ENCODE data around the gene ZSCAN29. TPM values are rescaled to one million over a fixed set of nuclear protein-coding genes. Genes with fewer than 3 reads are reported as not detected.

The ZSCAN29 gene
- total and polyA plus RNA-seq, 2 of the 13 experiments (the other 11 are each of a cell fraction or from before 2014, with no cell fraction given), result 8.3 to 27.4 TPM

DNA sequence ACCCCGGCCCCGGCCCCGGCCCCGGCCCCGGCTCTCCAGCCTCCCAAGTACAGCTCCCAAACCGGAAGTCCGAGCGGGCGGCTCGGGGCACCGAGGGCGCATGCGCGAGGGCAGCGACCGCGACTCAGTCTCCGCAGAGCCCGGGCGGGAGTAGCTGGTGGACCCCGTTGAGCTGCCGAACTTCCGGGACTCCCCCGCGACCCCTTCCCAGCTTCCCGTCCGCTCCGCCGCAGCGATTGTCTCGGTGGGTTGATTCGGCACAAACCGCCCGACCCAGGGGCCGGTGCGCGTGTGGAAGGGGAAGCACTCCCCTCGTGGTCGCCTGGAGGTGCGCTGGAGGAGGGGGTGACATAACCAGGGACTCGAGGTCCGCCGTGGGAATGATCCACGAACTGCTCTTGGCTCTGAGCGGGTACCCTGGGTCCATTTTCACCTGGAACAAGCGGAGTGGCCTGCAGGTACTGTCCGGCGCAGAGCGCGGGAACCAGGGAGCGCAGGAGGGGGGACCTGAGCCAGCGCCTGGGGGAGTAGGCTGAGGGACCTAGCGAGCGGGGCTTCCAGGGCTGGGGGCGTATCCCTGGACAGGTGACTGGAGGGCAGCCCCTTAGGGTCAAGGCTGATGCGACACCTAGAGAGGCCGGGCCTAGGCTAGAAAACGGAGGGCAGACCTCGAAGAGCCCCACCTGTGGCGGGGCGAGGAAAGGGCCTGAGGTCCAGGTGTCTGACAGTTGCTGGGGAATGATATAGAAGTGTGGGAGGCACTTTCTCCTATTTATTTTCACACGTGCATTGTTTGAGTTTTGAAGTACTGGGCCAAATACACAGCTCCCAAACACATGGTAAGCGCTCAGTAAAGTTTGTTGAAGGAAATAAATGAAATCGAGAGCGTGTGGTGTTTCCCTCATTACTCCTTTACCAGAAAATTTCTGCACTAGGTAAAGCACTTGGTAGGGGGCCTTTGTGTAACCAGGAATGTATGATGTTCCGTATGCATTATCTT is at the start of gene ZSCAN29, which contains the start of gene TUBGCP4 (continued):
- TF ChIP-seq, protein P1, sequence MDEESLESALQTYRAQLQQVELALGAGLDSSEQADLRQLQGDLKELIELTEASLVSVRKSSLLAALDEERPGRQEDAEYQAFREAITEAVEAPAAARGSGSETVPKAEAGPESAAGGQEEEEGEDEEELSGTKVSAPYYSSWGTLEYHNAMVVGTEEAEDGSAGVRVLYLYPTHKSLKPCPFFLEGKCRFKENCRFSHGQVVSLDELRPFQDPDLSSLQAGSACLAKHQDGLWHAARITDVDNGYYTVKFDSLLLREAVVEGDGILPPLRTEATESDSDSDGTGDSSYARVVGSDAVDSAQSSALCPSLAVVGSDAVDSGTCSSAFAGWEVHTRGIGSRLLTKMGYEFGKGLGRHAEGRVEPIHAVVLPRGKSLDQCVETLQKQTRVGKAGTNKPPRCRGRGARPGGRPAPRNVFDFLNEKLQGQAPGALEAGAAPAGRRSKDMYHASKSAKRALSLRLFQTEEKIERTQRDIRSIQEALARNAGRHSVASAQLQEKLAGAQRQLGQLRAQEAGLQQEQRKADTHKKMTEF (CRISPR knock-in tag; IDR thresholded peaks at IDR 0.05), result peak; percentile 62
- TF ChIP-seq ZEB1 (IDR thresholded peaks at IDR 0.05; ENCODE audit: insufficient replicate concordance, low read depth) (peak; percentile 41), ZNF24 (IDR thresholded peaks at IDR 0.05) (no peak), RAD51 (IDR thresholded peaks at IDR 0.05; ENCODE audit: borderline replicate concordance) (no peak), KLF13 (CRISPR knock-in tag; IDR thresholded peaks at IDR 0.05) (no peak; the same call in 1 of the 2 replicates), PHF8 (CRISPR knock-in tag; IDR thresholded peaks at IDR 0.05) (peak; percentile 98), ZSCAN22 (CRISPR knock-in tag; IDR thresholded peaks at IDR 0.05) (peak; percentile 60; the same call in 1 of the 2 replicates), NFKBIZ (CRISPR knock-in tag; IDR thresholded peaks at IDR 0.05) (peak; percentile 46; the same call in 1 of the 2 replicates), ZNF549 (CRISPR knock-in tag; IDR thresholded peaks at IDR 0.05) (no peak), ADNP (CRISPR knock-in tag; IDR thresholded peaks at IDR 0.05) (no peak), MAFF (IDR thresholded peaks at IDR 0.05; ENCODE audit: low read depth, low read length) (no peak), ZNF317 (CRISPR knock-in tag; IDR thresholded peaks at IDR 0.05) (0 out of 2 replicates have a peak, but pooled peaks have one; percentile 21), ZKSCAN1 (IDR thresholded peaks at IDR 0.05; ENCODE audit: low read length) (no peak), MAZ (IDR thresholded peaks at IDR 0.05; ENCODE audit: borderline replicate concordance, low read depth, low read length) (no peak), MAZ (CRISPR knock-in tag; IDR thresholded peaks at IDR 0.05; ENCODE audit: low read depth) (peak; percentile 77), ZNF569 (CRISPR knock-in tag; IDR thresholded peaks at IDR 0.05; ENCODE audit: borderline replicate concordance) (no peak), ZIK1 (CRISPR knock-in tag; IDR thresholded peaks at IDR 0.05; ENCODE audit: borderline replicate concordance, low read depth) (no peak; the same call in 1 of the 2 replicates), MTA3 (CRISPR knock-in tag; IDR thresholded peaks at IDR 0.05) (no peak), ZNF775 (CRISPR knock-in tag; IDR thresholded peaks at IDR 0.05; ENCODE audit: borderline replicate concordance) (peak; percentile 50; the same call in 1 of the 2 replicates)
- TF ChIP-seq, protein P2, sequence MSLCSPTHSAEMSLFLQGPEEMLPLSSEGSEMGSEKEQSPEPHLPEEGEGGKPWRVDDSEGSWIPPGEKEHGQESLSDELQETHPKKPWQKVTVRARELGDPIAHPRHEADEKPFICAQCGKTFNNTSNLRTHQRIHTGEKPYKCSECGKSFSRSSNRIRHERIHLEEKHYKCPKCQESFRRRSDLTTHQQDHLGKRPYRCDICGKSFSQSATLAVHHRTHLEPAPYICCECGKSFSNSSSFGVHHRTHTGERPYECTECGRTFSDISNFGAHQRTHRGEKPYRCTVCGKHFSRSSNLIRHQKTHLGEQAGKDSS (CRISPR knock-in tag; IDR thresholded peaks at IDR 0.05; ENCODE audit: borderline replicate concordance, low read depth), result peak; percentile 48; the same call in 1 of the 2 replicates
- TF ChIP-seq, protein P3, sequence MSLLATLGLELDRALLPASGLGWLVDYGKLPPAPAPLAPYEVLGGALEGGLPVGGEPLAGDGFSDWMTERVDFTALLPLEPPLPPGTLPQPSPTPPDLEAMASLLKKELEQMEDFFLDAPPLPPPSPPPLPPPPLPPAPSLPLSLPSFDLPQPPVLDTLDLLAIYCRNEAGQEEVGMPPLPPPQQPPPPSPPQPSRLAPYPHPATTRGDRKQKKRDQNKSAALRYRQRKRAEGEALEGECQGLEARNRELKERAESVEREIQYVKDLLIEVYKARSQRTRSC (CRISPR knock-in tag; IDR thresholded peaks at IDR 0.05; ENCODE audit: low read depth), result no peak
- TF ChIP-seq, protein P4, sequence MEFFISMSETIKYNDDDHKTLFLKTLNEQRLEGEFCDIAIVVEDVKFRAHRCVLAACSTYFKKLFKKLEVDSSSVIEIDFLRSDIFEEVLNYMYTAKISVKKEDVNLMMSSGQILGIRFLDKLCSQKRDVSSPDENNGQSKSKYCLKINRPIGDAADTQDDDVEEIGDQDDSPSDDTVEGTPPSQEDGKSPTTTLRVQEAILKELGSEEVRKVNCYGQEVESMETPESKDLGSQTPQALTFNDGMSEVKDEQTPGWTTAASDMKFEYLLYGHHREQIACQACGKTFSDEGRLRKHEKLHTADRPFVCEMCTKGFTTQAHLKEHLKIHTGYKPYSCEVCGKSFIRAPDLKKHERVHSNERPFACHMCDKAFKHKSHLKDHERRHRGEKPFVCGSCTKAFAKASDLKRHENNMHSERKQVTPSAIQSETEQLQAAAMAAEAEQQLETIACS (CRISPR knock-in tag; IDR thresholded peaks at IDR 0.05), result no peak
- TF ChIP-seq, protein P5, sequence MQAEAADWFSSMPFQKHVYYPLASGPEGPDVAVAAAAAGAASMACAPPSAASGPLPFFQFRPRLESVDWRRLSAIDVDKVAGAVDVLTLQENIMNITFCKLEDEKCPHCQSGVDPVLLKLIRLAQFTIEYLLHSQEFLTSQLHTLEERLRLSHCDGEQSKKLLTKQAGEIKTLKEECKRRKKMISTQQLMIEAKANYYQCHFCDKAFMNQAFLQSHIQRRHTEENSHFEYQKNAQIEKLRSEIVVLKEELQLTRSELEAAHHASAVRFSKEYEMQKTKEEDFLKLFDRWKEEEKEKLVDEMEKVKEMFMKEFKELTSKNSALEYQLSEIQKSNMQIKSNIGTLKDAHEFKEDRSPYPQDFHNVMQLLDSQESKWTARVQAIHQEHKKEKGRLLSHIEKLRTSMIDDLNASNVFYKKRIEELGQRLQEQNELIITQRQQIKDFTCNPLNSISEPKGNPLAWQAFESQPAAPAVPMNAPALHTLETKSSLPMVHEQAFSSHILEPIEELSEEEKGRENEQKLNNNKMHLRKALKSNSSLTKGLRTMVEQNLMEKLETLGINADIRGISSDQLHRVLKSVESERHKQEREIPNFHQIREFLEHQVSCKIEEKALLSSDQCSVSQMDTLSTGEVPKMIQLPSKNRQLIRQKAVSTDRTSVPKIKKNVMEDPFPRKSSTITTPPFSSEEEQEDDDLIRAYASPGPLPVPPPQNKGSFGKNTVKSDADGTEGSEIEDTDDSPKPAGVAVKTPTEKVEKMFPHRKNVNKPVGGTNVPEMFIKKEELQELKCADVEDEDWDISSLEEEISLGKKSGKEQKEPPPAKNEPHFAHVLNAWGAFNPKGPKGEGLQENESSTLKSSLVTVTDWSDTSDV (CRISPR knock-in tag; IDR thresholded peaks at IDR 0.05), result 0 out of 2 replicates have a peak, but pooled peaks have one; percentile 31

All from HepG2 (cell line).